Stimulated activated CD8-positive, alpha-beta memory T cell treated with anti-CD3 and anti-CD28 coated beads, Interleukin-4, amount 100 ng/mL, for 1 hour (primary cell): Measurements from ENCODE around the gene TEX35.

Source experiments
- DNase-seq, 2 donors: peaks; one replicate each; pipeline ENCODE4 v3.0.0-alpha.2; 2020; ENCODE audit warnings: low read depth in 2 of 2, low spot score in 1 of 2

The TEX35 gene

GRCh38 chr1:178516110-178516509 is 3.2 kb downstream of the TEX35 start:
- DNase-seq: no peak

- DNase-seq: no peak
These were observed 6.0 kb downstream of the TEX35 start for GRCh38 chr1:178518894-178519293.

GRCh38 chr1:178520803-178521202 is 7.9 kb downstream of the TEX35 start:
- DNase-seq: no peak

GRCh38 chr1:178521241-178521640 is 8.3 kb downstream of the TEX35 start:
- DNase-seq: no peak

GRCh38 chr1:178527117-178527516 is 14.2 kb downstream of the TEX35 start:
- DNase-seq: no peak

GRCh38 chr1:178528228-178528952 is 15.5 kb downstream of the TEX35 start:
- DNase-seq: no peak

GRCh38 chr1:178528953-178529335 is 16.0 kb downstream of the TEX35 start:
- DNase-seq: no peak

- DNase-seq: no peak
These were observed 16.6 kb downstream of the TEX35 start for GRCh38 chr1:178529364-178530036.

GRCh38 chr1:178530037-178530402 is 17.1 kb downstream of the TEX35 start:
- DNase-seq: no peak

- no peak for DNase-seq
These were observed 17.6 kb downstream of the TEX35 start for GRCh38 chr1:178530502-178530901.

GRCh38 chr1:178531887-178532286 is 19.0 kb downstream of the TEX35 start:
- DNase-seq: no peak

GRCh38 chr1:178532392-178532791 is 19.5 kb downstream of the TEX35 start:
- peak; percentile 48 to 49 for DNase-seq

- no peak for DNase-seq
These were observed 20.4 kb downstream of the TEX35 start for GRCh38 chr1:178533121-178533946.

GRCh38 chr1:178534137-178534868 is 21.4 kb downstream of the TEX35 start:
- DNase-seq: no peak

GRCh38 chr1:178536329-178536728 is 23.4 kb downstream of the TEX35 start:
- DNase-seq: no peak

GRCh38 chr1:178536844-178537371 is 24.0 kb downstream of the TEX35 start:
- no peak for DNase-seq

GRCh38 chr1:178537382-178538090 is 24.6 kb downstream of the TEX35 start:
- DNase-seq: no peak

GRCh38 chr1:178538192-178538916 is 25.4 kb downstream of the TEX35 start:
- no peak for DNase-seq

GRCh38 chr1:178539291-178539690 is 26.4 kb downstream of the TEX35 start:
- no peak for DNase-seq

- DNase-seq: no peak
These were observed 27.3 kb downstream of the TEX35 start for GRCh38 chr1:178540204-178540603.
